Stimulated activated CD4-positive, alpha-beta T cell treated with anti-CD3 and anti-CD28 coated beads, TNF-alpha, amount 100 ng/mL, for 4 hours (primary cell): ENCODE data around the gene ANXA3.

Experiments used
- DNase-seq, 3 experiments: peaks; one replicate each; pipeline ENCODE4 v3.0.0-alpha.2; 2020; ENCODE audit warnings: low read depth in 3 of 3

ANXA3 gene

DNA sequence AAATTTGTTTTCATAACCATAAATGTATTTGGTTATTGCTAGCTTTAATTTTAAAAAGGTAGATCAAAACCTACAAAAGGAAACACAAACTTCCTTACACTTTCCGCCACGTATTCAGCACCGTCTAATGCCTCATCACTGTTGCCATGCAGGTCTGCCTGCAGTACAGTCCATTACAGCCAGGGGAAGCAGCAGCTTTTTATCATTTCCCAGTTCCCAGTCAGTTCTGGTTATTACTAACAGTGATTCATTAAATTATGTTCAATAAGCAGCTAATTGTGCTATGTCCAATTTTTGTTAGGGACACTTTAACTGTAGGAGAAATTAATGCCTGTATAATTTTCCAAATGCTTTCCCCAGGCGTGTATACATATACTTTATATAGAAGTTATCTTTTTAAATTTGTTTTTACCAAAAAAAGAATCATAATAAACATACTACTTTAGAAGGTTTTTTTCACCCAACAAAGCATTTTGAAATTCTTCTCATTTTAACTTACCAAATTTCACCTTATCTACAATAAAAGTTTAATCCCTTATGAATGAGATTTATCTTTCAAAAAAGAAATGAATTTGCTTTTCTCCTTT lies 93.3 kb downstream of the ANXA3 start:
- peak in 2 of 3 experiments; percentile 6 to 17 for DNase-seq

DNA sequence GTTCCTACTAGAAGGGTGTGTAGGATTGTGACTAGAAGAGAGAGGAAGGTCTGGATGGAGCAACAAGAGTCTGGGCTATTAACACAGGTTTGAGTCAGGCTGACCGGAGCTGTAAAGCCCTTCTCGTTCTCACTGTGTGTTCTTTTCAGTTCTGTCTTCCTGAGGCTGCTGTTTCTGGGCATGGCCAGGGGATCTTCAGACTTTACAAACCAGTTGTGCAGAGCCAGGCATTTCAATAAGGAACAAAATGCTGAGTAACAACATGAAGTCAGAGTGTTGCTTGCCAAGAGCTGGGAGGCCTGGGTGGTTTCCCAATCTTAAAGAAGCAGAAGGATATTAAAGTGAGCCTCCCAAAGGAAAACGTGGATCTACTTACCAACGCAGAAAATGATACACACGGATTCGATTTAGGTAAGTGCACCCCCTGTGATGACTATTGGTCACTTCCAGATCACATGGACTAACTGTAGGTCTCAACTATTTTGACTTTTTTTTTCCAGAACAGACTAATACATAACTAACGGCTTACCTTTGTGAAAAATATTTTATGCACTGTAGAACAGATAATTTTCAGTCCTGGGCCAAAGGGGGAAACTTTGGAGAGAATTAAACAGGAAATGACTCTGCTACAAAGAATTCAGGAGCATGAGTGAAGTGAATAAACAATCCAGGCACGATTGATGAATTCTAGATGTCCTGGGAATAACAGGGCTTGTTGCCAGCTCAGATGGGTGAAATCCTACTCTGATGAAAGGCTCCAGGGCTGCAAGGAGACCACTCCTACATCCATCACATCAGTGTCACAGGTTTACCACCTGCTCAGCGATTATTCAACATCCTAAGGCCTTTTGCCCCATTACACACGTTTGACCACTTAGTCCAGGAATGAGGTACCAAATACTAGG lies 94.5 kb downstream of the ANXA3 start:
- no peak for DNase-seq

DNA sequence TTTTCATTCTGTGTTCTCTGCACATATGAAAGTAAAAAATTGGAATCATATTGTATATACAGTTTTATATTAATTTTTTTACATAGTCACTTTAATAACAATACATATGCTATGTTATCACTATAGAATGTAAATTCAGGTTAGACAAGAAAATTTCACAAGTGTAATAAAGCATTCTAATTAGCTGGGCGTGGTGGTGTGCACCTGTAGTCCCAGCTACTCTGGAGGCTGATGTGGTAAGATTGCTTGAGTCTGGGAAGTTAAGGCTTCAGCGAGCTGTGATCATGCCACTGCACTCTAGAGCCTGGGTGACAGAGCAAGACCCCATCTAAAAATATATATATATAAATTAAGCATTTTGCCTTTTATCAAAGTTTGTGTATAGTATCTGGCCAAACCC lies 95.7 kb downstream of the ANXA3 start:
- no peak for DNase-seq

DNA sequence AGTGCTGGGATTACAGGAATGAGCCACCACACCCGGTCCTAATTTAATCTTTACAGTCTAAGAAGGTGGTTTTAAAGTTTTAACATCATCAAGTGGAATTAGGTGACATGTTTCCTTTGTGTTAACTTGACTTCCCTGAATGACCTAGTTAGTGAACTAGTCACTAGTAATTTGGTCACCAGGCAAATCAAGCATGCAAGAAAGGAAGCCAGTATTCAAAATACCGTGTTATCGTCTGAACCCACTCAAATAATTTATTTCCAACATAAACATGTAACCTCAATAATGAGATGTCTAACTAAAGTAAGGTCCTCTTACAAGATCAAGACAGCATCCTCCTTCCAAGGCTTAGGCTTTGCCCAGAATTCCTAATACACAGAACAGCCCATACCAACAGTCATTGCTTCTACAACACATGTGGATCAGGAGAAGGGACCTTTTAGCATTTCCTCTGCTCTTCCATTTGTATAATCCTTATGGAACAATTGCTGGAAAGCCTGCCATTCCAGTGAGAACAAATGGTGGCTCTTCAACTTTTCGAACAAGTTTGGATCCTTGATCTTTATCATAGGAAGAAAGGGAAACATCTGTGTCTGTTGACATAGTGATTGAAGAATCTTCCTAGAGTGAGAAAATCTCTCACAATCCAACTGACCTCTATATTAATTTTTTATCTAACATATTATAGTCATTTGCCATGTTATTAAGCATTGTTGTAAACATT lies 97.2 kb downstream of the ANXA3 start:
- no peak for DNase-seq

DNA sequence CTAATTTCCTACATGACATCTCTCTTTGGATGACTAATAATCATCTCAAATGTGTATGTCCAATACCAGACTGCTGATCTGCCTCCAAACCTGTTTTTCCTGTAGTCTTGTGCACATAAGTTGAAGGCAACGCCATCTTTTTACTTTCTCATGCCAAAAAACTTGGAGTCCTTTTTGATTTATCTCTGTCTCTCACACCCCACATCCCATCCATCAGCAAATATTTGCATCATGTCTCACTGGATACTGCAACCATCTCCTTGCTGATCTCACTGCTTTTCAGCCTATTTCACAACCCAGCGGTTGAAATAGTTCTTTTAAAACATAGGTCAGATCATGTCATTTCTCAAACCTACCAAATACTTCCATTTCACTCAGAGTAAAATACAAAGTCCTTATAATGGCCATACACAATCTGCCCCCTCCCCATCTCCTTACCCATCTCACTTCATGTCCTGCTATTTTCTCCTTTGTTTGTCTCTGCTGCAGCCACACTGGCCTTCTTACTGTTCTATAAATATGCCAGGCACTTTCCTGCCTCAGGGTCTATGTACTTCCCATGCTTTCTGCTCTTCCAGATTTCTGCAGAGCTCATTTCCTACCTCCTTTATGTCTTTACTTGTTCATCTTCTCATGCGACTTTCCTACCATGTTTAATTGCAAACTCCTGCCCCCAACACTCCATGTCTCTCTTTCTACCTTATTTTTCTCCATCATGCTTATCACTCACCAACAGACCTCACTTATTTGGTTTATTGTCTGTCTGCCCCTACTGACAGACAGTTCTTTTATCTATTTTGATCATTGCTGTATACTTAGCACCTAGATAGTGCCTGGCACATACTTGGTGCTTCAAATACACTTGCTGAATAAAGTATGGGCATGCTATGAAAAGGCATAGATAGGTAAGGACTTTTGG lies 98.8 kb downstream of the ANXA3 start:
- no peak for DNase-seq

DNA sequence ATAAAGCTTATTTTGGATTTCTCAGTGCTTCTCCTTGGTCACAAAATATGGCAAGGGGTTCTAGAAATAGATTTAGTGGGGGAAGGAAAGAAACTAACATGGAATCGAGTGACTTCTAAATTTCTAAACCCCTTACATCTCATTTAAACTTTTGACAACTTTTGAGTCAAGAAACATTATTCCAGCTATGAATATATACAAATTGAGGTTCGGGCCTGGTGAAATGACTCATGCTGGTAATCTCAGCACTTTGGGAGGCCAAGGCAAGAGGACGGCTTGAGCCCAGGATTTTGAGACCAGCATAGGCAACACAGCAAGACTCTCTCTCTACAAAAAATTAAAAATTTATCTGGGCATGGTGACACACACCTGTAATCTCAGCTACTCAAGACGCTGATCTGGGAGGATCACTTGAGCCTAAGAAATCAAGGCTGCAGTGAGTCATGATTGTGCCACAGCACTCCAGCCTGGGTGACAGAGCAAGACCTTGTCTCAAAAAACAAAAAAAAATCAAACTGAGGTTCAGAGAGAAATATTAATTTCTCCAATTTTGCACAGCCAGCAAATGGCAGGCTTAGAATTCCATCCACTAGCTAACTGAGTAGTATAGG lies 99.8 kb downstream of the ANXA3 start:
- DNase-seq: no peak

DNA sequence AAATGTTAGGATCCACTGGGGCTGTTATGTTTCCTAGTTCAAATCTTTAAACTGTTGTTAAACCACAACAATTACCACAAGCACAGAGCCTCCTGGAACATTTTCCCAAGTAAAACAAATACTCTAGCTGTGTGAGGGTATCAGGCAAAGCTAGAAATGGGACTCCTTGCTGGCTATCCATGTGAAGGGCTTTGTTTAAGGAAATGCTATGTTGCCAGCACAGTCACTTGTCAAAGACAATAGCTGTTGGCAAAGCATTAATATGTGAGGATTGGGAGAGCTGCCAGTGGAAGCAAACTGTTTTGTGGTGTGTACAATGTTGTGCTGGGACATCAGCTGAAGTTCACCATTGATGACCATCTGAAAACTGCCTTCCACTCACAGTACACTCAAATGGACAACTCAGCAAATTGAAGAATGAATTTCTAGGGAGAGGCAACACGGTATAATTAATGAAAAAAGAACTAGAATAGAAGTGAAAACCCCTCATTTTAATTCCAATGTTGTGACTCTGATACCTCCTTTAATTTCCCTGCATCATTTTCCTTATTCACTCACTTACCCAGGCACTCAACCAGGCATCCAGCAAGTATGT lies 100.8 kb downstream of the ANXA3 start:
- DNase-seq: no peak

DNA sequence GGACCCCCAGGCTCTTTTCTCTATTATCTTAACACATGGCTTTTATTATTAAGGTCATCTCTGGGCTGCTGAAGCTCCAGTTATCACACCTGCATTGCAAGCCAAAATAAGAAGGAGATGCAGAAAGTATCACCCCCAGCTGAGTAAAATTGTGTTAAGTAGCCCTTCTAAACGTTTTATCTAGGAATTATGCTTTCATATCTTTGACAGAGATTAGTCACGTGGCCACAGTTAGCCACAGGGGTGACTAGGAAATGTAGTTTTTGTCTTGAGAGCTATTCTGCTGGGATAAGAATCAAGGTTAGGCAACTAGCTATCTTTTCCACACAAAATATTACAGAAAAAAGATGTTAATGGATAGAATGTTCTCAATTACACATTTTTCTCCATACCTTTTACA lies 102.1 kb downstream of the ANXA3 start:
- no peak for DNase-seq

DNA sequence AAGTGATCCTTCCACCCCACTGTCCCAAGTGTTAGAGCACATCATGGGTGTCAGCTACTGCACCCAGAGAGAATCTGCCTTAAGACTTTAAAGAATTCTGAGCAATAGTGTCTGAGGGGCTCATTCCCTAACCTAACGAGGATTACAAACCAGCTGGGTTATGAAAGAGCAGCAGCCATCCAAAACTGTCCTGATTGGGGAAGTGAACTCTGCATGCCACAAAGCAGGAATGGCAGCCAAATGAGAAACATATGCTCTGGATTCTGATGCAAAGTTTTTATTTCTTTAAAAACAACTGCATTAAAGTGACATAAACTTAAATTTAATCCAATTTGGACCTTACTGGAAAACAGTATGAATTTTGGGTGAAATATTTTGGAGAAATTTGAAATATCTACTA lies 103.2 kb downstream of the ANXA3 start:
- no peak for DNase-seq

DNA sequence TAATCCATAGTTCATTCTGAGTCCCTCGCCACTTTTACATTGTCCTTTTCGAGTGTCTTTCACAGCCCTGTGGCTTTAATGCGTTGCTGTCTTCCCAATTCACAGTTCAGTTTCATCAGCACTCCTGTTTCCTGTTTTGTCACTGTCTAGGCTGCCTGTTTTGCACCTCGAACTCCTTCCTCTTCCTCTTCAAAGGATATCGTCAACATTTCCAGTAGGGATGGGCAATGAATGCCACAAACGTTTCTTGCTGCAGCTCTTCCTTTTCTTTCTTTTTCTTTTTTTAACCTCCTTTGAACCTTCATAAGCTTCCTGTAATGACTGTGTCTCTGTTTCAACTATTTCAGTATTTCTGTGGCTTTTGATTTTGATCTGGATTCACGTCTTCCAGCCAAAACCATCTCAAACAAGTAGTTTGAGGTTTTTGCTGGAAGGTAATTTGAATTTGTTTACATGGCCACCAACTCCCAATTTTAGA lies 105.4 kb downstream of the ANXA3 start:
- no peak for DNase-seq

DNA sequence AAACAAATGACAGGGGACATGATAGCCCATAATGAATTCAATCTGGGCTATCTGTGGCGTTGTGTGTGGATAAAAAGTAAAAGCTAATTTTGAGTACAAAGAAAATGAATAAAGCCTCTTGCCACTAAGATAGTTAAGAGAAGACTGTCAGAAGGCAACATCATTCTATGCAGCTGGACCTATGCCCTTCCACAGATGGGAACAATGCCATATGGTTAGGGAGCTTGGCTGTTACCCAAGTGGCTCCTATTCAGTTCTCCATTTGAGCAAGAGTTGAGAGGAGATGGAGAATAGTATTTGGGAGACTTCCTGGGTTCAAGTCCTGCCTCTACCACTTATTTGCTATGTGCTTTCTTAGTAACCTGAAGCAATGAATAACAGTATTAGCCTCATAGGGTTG lies 107.7 kb downstream of the ANXA3 start:
- no peak for DNase-seq

DNA sequence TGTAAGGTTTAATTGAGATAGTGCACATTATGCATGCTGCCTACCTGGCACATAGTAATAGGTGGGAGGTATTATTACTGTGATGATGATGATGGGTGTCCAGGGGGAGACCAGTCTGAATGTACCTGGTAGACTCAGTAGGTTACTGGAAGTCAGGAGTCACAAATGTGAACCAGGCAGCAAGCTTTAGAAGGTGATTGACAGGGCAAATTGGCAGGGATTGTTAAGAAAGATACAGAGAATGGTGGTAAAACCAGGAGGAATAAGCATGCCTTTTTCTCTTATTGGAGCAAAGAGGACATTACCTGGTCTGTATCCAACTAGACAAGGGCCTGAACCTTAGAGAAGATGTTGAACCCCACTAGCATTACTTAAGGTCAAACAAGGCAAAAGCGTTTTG lies 108.1 kb downstream of the ANXA3 start:
- DNase-seq: no peak
